HG03565 (cell line): ENCODE data around the gene ATXN10.

Source experiments
- ATAC-seq: cut with Tn5 transposase; IDR thresholded peaks from one replicate; pipeline ENCODE4 v1.9.1; 2021; ENCODE audit warnings: mild to moderate bottlenecking, moderate library complexity; ENCODE audit not compliant: unreplicated experiment

Gene ATXN10

GRCh38 chr22:45754822-45755221 is 83.2 kb downstream of the ATXN10 start:
- ATAC-seq = no peak

GRCh38 chr22:45756558-45756957 is 84.9 kb downstream of the ATXN10 start:
- ATAC-seq = no peak

GRCh38 chr22:45757068-45757467 is 85.4 kb downstream of the ATXN10 start:
- ATAC-seq = no peak

- ATAC-seq = no peak
Observed at GRCh38 chr22:45757936-45758335, 86.3 kb downstream of the ATXN10 start.

GRCh38 chr22:45758603-45759002 is 87.0 kb downstream of the ATXN10 start:
- ATAC-seq = no peak

- ATAC-seq = no peak
Observed at GRCh38 chr22:45760682-45761081, 89.0 kb downstream of the ATXN10 start.

DNA sequence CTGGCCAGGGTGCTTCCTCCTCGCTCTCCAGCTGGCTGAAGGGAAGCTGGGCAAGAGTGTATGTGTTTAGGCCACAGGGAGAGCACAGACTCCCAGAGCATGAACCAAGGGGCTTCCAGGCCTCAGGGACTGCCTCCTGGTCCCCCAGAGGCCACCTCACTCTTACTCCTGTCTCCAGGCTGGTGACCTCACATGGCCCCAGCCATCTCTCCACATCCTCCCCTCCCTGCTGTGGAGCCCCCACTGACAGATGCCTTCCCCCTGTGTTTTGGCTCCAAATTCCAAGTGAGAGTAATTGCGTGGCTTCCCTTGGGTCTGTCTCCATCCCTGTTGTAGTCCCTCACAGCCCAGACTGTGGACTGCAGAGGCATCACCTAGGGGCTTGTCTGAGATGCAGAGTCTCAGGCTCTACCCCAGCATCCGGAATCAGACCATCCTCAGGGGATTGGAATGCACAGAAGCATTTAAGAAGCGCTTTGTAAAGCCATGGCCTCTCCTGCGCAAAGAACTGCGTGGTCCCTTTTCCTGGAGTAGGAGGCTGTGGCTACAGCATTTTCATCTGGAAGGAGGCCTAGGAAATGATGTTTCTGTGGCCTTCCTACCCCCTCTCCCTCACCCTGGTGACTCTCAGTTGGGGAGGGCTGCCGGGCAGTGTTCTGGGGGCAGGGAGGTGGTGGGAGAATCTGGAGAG is 91.1 kb downstream of the ATXN10 start:
- ATAC-seq = no peak

DNA sequence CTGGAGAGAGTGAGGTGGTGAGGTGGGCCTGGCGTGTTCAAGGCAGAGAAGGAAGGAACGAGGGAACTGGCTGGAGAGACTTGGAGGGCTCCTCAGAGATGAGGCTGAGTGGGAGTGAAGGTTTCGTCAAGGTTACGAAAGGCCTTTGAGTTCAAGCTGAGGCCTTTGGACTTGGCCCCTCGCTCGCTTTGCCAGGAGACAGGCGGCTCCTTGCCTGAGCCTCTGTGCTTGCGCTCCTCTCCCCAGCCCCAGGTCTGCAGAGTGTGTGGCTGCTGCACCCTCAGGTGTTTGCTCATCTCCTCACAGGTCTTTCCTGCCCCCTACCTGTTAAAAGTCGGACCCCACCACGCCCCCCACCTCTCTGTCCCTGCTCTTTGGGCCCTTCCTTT is 91.6 kb downstream of the ATXN10 start:
- ATAC-seq = no peak

- no peak for ATAC-seq
Observed at GRCh38 chr22:45768490-45768889, 96.9 kb downstream of the ATXN10 start.

DNA sequence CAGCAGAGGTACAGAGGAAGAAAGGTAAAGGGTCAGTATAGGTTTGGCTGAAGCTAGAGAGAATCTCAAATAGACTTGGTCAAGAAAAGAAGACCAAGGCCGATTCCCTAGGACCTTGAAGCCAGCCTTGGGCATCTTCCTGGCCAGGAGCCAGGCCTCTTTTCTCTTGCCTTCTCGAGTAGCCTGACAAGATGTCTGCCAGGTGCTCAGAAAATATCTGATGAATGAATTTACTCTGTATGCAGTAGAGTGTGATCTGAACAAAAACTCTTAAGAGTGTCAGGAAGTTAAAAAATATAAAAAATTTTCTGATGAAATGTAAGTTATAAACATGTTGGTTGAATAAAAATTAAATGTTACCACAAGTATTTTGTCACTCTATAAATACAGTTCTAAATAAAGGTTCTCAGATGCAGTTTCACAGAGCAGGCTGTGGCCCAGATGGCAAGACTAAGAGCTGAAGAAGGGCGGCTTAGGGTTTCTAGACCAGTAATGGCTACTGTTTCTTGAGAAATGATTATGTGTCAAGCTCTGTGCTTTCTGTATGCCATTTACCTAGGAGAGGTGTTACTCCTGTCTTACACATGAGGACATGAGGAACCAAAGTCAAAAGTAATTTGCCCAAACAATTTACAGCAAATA is 98.1 kb downstream of the ATXN10 start:
- ATAC-seq = no peak

DNA sequence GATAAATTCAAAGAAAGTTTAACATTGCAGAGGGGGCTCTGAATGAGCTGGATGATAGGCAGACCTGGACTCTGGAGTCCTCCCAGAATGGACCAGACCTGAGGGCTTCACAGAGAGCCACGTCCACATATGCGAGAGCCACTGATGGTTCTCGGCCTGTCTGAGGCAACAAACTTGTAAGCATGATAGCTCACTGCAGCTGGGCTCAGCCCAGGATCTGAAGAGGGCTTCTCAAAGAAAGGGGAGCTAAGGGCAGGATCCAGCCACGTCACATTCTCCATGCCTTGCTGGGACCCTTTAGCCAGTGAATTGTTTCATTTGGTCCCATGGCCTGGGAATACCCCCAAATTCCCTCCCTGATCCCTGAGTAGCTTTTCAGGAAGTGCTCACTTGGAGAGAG is 98.9 kb downstream of the ATXN10 start:
- ATAC-seq = no peak

GRCh38 chr22:45771057-45771456 is 99.4 kb downstream of the ATXN10 start:
- no peak for ATAC-seq

- ATAC-seq = no peak
Observed at GRCh38 chr22:45771711-45772110, 100.1 kb downstream of the ATXN10 start.

DNA sequence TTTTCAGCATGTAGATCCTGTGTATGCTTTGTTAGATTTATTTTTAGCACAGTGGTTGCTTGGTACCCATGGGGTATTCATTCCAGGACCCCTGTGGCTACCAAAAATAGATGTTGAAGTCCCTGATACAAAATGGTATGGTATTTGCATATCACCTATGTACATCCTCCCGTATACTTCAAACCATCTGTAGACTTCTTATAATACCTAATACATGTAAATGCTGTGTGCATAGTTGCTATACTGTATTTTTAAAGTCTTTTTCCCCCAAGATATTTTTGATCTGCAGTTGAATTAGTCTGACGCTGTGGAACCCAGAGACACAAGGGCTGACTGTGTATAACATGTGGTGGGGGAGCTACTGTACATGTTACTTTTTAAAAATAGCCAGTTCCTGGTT is 101.1 kb downstream of the ATXN10 start:
- ATAC-seq = no peak

DNA sequence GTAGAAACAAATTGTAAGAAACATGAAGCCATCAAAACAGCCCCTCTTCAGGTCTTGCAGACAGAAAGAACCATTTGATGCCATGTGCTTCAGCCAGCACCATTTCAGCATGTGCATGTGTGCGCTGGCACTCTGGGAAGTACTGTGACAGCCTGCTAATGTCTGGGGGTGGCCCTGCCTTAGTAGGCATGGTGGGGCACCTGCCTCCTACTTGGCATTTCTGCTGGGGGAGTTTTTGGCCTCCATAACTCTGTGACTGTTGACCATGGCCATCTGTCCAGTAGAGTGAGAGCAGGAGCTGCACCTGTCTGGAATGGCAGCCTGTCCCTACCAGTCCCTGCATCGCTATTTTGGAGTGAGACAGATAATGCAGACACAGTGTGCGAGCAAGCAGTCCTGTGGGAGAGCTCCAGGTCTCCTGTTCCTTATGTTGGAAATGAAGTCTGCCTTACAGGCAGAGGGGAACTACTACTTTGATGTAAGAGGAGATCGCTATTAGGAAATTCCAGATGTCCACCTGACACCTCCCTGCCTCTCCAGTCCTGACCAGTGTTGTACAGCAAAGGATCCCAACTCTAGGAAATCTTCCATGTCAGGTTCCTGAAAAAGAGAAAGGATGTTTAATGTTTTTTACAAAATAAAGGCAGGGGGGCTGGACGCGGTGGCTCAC is 102.5 kb downstream of the ATXN10 start:
- no peak for ATAC-seq

DNA sequence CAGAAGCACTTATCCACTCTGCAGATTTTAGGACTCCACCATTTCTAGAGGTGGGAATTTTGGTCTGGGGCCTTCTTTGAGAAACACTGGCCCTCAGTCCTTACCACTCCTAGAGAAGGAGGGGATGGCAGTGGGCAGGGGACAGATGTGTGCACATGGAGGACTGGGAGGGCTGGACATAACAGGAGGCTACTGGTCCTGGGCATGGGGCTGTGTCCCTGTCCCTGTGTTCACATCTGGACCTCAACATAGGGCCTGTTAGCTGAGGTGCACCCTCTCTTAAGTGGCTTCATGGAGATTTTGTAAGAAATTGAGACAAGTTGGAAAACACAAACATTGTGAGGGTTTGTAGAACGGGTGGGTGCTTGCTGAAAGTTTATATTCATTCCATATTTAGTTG is 103.4 kb downstream of the ATXN10 start:
- no peak for ATAC-seq

GRCh38 chr22:45775569-45776312 is 104.1 kb downstream of the ATXN10 start:
- peak; percentile 55 for ATAC-seq

GRCh38 chr22:45776313-45776585 is 104.6 kb downstream of the ATXN10 start:
- no peak for ATAC-seq

DNA sequence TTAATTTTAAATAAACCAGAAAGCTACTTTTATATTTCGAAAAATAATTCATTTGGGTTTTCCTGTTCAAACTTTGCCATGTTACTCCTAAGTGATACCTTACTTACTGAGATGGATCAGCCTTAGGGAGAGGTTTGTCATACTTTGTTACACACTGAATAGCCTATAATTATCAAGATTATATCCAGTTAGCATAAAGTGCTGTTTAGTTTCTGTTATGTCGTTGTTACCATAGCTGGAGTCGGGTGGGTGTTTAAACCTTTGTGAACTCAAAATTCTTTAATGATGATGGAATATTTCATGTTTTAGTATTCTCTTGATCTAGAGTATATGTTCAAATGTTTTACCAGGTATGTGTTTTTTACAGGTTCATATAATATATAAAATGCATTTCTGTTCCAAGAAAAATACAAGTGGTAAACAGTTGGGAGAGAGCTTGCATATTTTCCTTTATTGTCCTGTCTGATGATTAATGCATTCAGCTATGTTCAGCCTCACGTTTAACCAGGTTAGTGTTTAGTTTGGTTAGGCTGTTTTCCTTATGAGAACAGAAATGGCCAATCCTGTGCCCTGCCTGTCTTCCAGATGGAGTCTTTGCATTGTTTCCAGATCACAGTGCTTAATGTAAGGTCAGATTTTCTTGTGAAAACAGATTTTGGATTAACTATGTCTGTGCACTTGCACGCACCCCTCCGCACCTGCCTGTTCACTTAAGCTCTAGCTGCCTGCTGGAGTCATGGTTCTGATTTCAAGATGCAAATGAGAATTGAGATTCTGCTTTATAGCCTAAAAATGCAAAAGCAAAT is 105.6 kb downstream of the ATXN10 start:
- ATAC-seq = no peak

DNA sequence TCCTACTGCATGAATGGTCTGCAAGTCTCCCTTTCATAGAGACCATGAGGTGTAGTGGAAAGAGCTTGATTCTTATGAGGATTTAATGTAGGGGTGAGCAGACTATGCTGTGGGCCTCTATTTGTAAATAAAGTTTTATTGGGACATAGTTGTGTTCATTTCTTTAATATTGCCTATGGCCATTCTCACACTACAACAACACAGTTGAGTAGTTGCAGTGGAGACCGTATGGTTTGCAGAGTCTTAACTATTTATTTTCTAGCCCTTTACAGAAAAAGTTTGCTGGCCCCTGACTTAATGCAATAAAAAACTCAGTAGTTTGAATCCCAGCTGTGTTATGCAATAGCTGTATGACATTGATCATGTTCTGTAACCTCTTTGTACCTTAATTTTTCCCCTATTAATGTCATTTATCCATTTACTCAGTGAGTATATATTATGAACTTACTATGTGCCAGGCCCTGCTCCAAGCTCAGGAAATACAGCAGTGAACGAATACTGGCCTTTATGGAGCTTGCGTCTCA is 106.3 kb downstream of the ATXN10 start:
- no peak for ATAC-seq

DNA sequence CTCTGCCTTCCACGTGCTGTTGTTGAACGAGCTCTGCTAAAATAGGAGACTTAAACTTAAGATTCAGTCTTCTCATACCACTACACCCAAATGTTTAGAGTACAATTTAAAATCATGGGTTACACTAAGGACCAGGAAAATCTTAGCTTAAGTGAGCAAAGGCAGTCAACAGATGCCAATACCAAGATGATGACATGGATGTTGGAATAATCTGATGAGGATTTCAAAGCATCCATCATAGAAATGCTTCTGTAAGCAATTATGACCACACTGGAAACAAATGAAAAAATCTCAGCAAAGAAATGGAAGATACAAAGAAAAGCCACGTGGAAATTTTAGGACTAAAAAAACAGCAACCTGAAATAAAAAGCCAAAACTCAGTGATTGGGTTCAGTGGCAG is 109.8 kb downstream of the ATXN10 start:
- no peak for ATAC-seq
